ENCODE measurements around the gene VAV3. TPM values are rescaled to one million over a fixed set of nuclear protein-coding genes. Genes with fewer than 3 reads are reported as not detected.

VAV3 gene
- total and polyA plus RNA-seq, 4 experiments from 2014 or later, result 0.43 to 2.9 (median 1.8) TPM

DNA sequence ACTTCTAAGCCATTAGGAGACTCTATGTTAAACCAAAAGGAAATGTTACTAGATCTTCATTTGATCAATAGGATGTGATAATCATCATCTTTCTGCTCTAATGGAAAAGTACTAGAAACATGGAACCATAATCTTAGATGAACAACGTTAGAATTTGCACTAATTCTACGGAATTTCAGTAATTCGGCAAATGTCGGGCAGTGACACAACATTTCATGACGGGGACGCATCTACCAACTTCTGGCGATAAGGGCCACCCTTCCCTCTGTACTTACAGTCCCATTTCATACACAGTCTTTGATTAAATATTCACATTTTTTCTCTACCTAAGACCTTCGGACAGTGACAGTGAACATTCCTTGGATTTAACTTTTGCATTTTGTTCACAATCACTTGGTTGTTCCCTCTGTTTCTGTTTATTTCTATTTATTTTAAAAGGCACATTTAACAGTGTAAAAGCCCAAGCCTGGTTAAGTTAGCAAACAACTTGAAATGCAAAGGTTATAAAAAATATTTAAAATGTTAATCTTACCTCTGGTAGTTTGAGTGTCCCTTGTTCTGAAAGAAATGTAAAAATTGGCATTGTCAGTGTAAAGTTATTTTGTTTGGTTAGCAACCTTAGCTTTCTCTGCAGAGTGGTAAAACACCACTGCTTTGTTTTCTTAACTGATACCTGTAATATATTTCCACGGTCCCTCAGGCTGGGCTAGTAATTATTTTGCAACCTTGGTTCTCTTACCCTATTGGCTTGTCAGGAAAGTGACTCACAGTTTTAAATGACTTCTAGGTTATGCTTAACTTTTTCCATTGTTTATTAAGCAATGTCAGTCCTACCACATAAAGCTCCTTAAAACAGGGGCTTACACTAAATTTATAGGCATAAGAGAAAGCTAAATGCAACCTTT lies 276.9 kb downstream of the VAV3 start:
- no peaks in the 10 kb centered on the region for H3K36me3 ChIP-seq (ENCODE audit: insufficient read depth, low read length)
- POLR2A ChIA-PET (ENCODE audit: partially characterized antibody), result no interaction called here
- no peak for DNase-seq
- Mint-ChIP-seq H3K4me1 (no peaks in the 10 kb centered on the region), H3K27me3 (no peaks in the 10 kb centered on the region), H3K9me3 (no peaks in the 10 kb centered on the region), H3K27ac (no peak overlapping the region), H3K36me3 (no peaks in the 10 kb centered on the region), H3K4me3 (no peak overlapping the region)
- H3K9me3 ChIP-seq (ENCODE audit: control insufficient read depth in 1 of 2, low read length in 2 of 2), result no peaks in the 10 kb centered on the region
- H3K4me1 ChIP-seq (ENCODE audit: insufficient read depth, low read length), result no peaks in the 10 kb centered on the region
- CTCF ChIA-PET (ENCODE audit: partially characterized antibody), result no interaction called here
- no peak overlapping the region for H3K27ac ChIP-seq (ENCODE audit: low read depth, low read length)
- no peaks in the 10 kb centered on the region for H3K27me3 ChIP-seq (ENCODE audit: insufficient read depth, low read length)
- intact Hi-C loops (cut with micrococcal nuclease), result no loop called here
- no peak overlapping the region for H3K4me3 ChIP-seq (ENCODE audit: low read length in 2 of 2)

DNA sequence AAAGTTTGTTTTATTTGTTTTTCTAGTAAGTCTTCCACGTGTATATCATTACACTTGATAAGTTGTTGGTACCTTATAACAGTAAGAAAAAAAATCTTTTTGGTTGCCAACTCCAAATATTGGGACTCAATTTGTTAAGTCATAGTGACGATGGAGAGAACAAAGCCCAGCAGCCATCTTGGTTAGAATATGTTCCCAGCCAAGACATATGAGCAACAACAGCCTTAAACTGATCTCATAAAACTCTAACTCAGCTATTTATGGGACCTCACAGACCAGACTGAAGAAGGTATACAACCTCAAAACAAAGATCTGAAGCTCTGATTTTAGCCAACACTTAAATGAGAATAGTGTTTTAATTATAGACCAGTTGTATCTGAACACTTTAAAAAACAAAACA lies 281.3 kb downstream of the VAV3 start:
- no peak for DNase-seq
- POLR2A ChIA-PET (ENCODE audit: partially characterized antibody), result interaction anchor here (1.1 kb wide), 1 partner anchor 8 kb away, joined by 3 read pairs; no protein-coding TSS in a partner anchor
- Mint-ChIP-seq H3K4me3 (no peak overlapping the region), H3K4me1 (no peaks in the 10 kb centered on the region), H3K9me3 (no peaks in the 10 kb centered on the region), H3K27ac (no peak overlapping the region), H3K27me3 (no peaks in the 10 kb centered on the region), H3K36me3 (no peaks in the 10 kb centered on the region)
- H3K4me1 ChIP-seq (ENCODE audit: insufficient read depth, low read length), result no peaks in the 10 kb centered on the region
- no peaks in the 10 kb centered on the region for H3K9me3 ChIP-seq (ENCODE audit: control insufficient read depth in 1 of 2, low read length in 2 of 2)
- CTCF ChIA-PET (ENCODE audit: partially characterized antibody), result no interaction called here
- H3K4me3 ChIP-seq (ENCODE audit: low read length in 2 of 2), result no peak overlapping the region
- H3K27ac ChIP-seq (ENCODE audit: low read depth, low read length), result no peak overlapping the region
- intact Hi-C loops (cut with micrococcal nuclease), result no loop called here
- H3K36me3 ChIP-seq (ENCODE audit: insufficient read depth, low read length), result no peaks in the 10 kb centered on the region
- no peaks in the 10 kb centered on the region for H3K27me3 ChIP-seq (ENCODE audit: insufficient read depth, low read length)

DNA sequence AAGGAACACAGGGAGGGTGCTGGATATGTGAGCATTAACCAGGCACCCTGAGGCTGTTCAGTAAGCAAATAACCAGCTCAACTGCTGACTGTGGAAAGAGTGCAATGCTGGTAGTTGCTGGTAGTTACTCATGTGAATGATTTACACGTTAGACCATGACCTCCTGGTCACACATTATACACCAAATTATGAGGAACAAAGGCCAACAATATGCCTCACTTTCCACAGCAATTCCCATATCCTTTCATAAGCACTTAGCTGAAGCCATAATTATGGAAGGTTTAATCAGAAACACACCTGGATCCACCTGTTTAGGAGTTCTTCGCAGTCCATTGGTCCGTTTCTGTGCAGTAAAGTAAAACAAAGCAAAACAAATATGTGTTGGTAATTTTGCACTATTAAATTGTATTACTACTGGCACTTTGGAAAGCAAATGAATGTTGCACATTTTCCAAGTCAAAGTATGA lies 281.8 kb downstream of the VAV3 start:
- Mint-ChIP-seq H3K4me1 (no peaks in the 10 kb centered on the region), H3K36me3 (no peaks in the 10 kb centered on the region)
- CTCF ChIA-PET (ENCODE audit: partially characterized antibody), result no interaction called here

DNA sequence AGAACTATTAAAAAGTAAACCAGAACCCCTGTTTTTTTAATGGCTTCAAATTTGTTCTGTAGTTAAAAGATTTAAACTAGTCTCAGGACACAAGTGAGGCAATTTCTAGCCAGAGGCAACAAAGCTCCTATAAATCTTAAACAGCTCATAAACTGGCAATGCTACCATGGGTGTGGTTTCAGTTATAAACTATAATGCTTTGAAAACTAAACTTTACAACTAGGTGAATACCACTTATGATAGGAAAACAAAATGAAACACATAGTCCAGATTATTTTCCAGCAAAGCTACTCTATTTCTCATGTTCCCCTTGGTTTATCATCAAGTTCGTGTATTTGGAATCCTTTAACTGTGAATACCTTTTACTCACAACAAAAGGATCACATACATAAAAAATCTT lies 282.5 kb downstream of the VAV3 start:
- no peaks in the 10 kb centered on the region for H3K36me3 ChIP-seq (ENCODE audit: insufficient read depth, low read length)
- no peaks in the 10 kb centered on the region for H3K4me1 ChIP-seq (ENCODE audit: insufficient read depth, low read length)
- Mint-ChIP-seq H3K27ac (no peak overlapping the region), H3K9me3 (no peaks in the 10 kb centered on the region), H3K36me3 (no peaks in the 10 kb centered on the region), H3K27me3 (no peaks in the 10 kb centered on the region), H3K4me1 (no peaks in the 10 kb centered on the region), H3K4me3 (no peak overlapping the region)
- intact Hi-C loops (cut with micrococcal nuclease), result no loop called here
- H3K4me3 ChIP-seq (ENCODE audit: low read length in 2 of 2), result no peak overlapping the region
- no peaks in the 10 kb centered on the region for H3K27me3 ChIP-seq (ENCODE audit: insufficient read depth, low read length)
- no peaks in the 10 kb centered on the region for H3K9me3 ChIP-seq (ENCODE audit: control insufficient read depth in 1 of 2, low read length in 2 of 2)
- ChIA-PET CTCF (ENCODE audit: partially characterized antibody) (no interaction called here), POLR2A (ENCODE audit: partially characterized antibody) (no interaction called here)
- no peak for DNase-seq
- no peak overlapping the region for H3K27ac ChIP-seq (ENCODE audit: low read depth, low read length)

More for the DNA sequence above, 281.8 kb downstream of the VAV3 start:
- no peaks in the 10 kb centered on the region for H3K9me3 Mint-ChIP-seq
- no peak overlapping the region for H3K27ac ChIP-seq (ENCODE audit: low read depth, low read length)
- no peak for DNase-seq
- no peaks in the 10 kb centered on the region for H3K27me3 Mint-ChIP-seq
- H3K4me1 ChIP-seq (ENCODE audit: insufficient read depth, low read length), result no peaks in the 10 kb centered on the region
- no peaks in the 10 kb centered on the region for H3K36me3 ChIP-seq (ENCODE audit: insufficient read depth, low read length)
- H3K4me3 Mint-ChIP-seq, result no peak overlapping the region
- no peaks in the 10 kb centered on the region for H3K27me3 ChIP-seq (ENCODE audit: insufficient read depth, low read length)
- POLR2A ChIA-PET (ENCODE audit: partially characterized antibody), result interaction anchor here (1.1 kb wide), 1 partner anchor 8 kb away, joined by 3 read pairs; no protein-coding TSS in a partner anchor
- H3K4me3 ChIP-seq (ENCODE audit: low read length in 2 of 2), result no peak overlapping the region
- no peak overlapping the region for H3K27ac Mint-ChIP-seq
- intact Hi-C loops (cut with micrococcal nuclease), result no loop called here
- H3K9me3 ChIP-seq (ENCODE audit: control insufficient read depth in 1 of 2, low read length in 2 of 2), result no peaks in the 10 kb centered on the region

DNA sequence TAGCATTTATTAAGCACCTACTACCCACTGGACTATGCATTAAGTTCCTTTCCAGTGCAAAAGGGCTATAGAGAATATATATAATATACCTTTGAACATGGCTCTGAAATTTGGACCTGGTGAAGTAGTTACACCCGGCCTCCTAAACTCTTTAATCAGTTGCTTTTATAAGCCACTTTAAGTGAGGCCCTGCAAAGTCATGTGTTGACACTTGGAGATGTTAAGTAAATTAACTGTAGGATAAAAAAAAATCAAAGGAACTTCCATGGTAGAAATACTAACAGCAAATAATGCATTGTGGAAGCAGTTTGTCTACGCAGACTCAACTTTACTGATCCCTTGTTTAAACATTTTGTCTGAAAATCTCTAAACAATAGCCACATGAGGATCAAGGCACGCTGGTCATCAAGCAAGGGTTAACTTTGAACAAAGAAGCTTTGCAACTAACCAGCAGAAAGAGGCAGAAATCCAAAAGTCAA lies 283.9 kb downstream of the VAV3 start:
- H3K27ac Mint-ChIP-seq, result no peak overlapping the region
- no peaks in the 10 kb centered on the region for H3K36me3 Mint-ChIP-seq
- no peaks in the 10 kb centered on the region for H3K4me1 ChIP-seq (ENCODE audit: insufficient read depth, low read length)
- no peaks in the 10 kb centered on the region for H3K27me3 Mint-ChIP-seq
- DNase-seq, result no peak
- H3K27ac ChIP-seq (ENCODE audit: low read depth, low read length), result no peak overlapping the region
- POLR2A ChIA-PET (ENCODE audit: partially characterized antibody), result no interaction called here
- no peaks in the 10 kb centered on the region for H3K9me3 Mint-ChIP-seq
- no peak overlapping the region for H3K4me3 ChIP-seq (ENCODE audit: low read length in 2 of 2)
- no peaks in the 10 kb centered on the region for H3K36me3 ChIP-seq (ENCODE audit: insufficient read depth, low read length)
- no peaks in the 10 kb centered on the region for H3K4me1 Mint-ChIP-seq
- no peak overlapping the region for H3K4me3 Mint-ChIP-seq
- CTCF ChIA-PET (ENCODE audit: partially characterized antibody), result no interaction called here
- no peaks in the 10 kb centered on the region for H3K27me3 ChIP-seq (ENCODE audit: insufficient read depth, low read length)
- no peaks in the 10 kb centered on the region for H3K9me3 ChIP-seq (ENCODE audit: control insufficient read depth in 1 of 2, low read length in 2 of 2)
- intact Hi-C loops (cut with micrococcal nuclease), result no loop called here

DNA sequence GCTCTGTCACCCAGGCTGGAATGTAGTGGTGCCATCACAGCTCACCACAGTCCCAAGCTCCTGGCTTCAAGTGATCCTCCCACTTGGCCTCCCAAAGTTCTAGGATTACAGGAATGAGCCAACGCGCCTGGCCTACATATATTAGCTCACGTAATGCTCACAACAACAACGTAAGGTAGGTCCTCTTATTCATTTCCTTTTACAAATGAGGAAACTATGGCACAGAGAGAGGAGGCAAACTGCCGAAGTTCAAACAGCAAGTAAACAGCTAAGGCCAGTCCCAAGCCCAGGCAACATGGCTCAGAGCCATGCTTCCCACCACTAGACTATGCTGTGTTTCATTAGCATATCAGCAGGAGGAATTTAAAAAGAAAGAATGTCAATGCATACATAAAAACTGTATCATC lies 284.4 kb downstream of the VAV3 start:
- H3K9me3 Mint-ChIP-seq, result peaks cover 0 to under 1% (median 0%) of the 10 kb centered on the region in 8 donors
- intact Hi-C loops (cut with micrococcal nuclease), result no loop called here
- H3K4me1 Mint-ChIP-seq, result no peaks in the 10 kb centered on the region
- no peak overlapping the region for H3K27ac ChIP-seq (ENCODE audit: low read depth, low read length)
- H3K27me3 Mint-ChIP-seq, result no peaks in the 10 kb centered on the region
- CTCF ChIA-PET (ENCODE audit: partially characterized antibody), result no interaction called here
- no peak overlapping the region for H3K4me3 ChIP-seq (ENCODE audit: low read length in 2 of 2)
- POLR2A ChIA-PET (ENCODE audit: partially characterized antibody), result no interaction called here
- no peaks in the 10 kb centered on the region for H3K36me3 ChIP-seq (ENCODE audit: insufficient read depth, low read length)
- no peak overlapping the region for H3K27ac Mint-ChIP-seq
- DNase-seq, result no peak
- no peaks in the 10 kb centered on the region for H3K36me3 Mint-ChIP-seq
- no peak overlapping the region for H3K4me3 Mint-ChIP-seq
- H3K9me3 ChIP-seq (ENCODE audit: control insufficient read depth in 1 of 2, low read length in 2 of 2), result no peaks in the 10 kb centered on the region
- no peaks in the 10 kb centered on the region for H3K4me1 ChIP-seq (ENCODE audit: insufficient read depth, low read length)
- no peaks in the 10 kb centered on the region for H3K27me3 ChIP-seq (ENCODE audit: insufficient read depth, low read length)

DNA sequence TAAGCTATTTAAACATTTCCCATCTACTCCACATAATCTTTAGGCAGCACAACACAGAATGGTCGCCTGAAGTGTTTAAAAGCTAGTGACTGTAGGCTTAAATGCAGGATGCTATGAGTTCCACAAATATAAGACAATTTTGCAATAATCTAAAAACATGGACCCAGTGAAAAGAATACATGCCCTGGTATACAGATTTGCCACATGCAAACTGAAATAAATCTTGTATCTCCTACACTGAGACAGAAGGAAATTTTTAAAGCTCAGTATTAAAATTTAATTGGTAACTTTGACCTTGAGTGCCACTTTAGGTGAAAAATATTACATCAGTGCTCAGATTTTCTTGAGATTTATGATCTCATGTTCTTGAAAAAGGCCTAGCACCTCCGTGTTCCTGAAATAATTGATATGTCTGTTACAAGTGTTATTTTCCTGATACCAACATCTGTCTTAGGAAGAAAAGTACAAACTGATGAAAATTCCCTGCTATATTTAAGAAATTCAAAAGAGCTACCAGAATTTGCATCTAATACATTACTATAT lies 285.5 kb downstream of the VAV3 start:
- POLR2A ChIA-PET (ENCODE audit: partially characterized antibody), result no interaction called here
- Histone ChIP-seq H3K4me1 (ENCODE audit: insufficient read depth, low read length) (no peaks in the 10 kb centered on the region), H3K9me3 (ENCODE audit: control insufficient read depth in 1 of 2, low read length in 2 of 2) (no peaks in the 10 kb centered on the region), H3K27ac (ENCODE audit: low read depth, low read length) (no peak overlapping the region), H3K4me3 (ENCODE audit: low read length in 2 of 2) (no peak overlapping the region), H3K36me3 (ENCODE audit: insufficient read depth, low read length) (no peaks in the 10 kb centered on the region), H3K27me3 (ENCODE audit: insufficient read depth, low read length) (no peaks in the 10 kb centered on the region)
- Mint-ChIP-seq H3K9me3 (peaks cover 0 to 6% (median 2%) of the 10 kb centered on the region in 8 donors), H3K36me3 (peaks cover 0 to 1% of the 10 kb centered on the region in 2 donors), H3K27ac (no peak overlapping the region), H3K4me1 (no peaks in the 10 kb centered on the region), H3K27me3 (no peaks in the 10 kb centered on the region), H3K4me3 (no peak overlapping the region)
- DNase-seq, result no peak
- intact Hi-C loops (cut with micrococcal nuclease), result no loop called here
- CTCF ChIA-PET (ENCODE audit: partially characterized antibody), result no interaction called here

Measured in CD4-positive, alpha-beta memory T cell (primary cell).